H1 (cell line): Measurements from ENCODE around the gene TAF10.

ENCODE experiments used
- CTCF ChIP-seq, 3 experiments: IDR thresholded peaks; 1 replicate in 2 of 3; 2 replicates in 1 of 3; pipeline versions ENCODE4 v1.5.1 to v1.6.1; 2011; ENCODE audit warnings: low read length in 3 of 3, mild to moderate bottlenecking in 3 of 3, inconsistent platforms in 2 of 3, low read depth in 1 of 3, moderate library complexity in 1 of 3; ENCODE audit not compliant: insufficient read depth in 1 of 3; ENCODE audit errors: control extremely low read depth in 1 of 3
- MAX ChIP-seq: IDR thresholded peaks from 2 replicates; pipeline ENCODE4 v1.6.1; 2012; ENCODE audit warnings: inconsistent platforms
- POLR2A ChIP-seq, 2 experiments: IDR thresholded peaks; 1 replicate in 1 of 2; 2 replicates in 1 of 2; pipeline ENCODE4 v1.6.1; 2011; ENCODE audit warnings: low read depth in 2 of 2, low read length in 2 of 2, mild to moderate bottlenecking in 2 of 2; ENCODE audit errors: control extremely low read depth in 1 of 2
- POLR2AphosphoS5 ChIP-seq: IDR thresholded peaks from 2 replicates; pipeline ENCODE4 v1.6.1; 2011; ENCODE audit warnings: low read depth, low read length
- SIN3A ChIP-seq, 2 experiments: IDR thresholded peaks in 1 of 2; conservative IDR thresholded peaks in 1 of 2; 2 replicates each; pipeline ENCODE4 v1.6.1; 2011 to 2012; ENCODE audit warnings: low read length in 2 of 2, improper control_type of control experiment in 1 of 2, low read depth in 1 of 2, mild to moderate bottlenecking in 1 of 2
- SUZ12 ChIP-seq: fragments of 200-600 bp; sonication (generic); IDR thresholded peaks from 2 replicates; pipeline ENCODE4 v1.6.1; 2012; ENCODE audit warnings: mild to moderate bottlenecking, inconsistent platforms, low read length, moderate library complexity, mixed read lengths
- TEAD4 ChIP-seq: IDR thresholded peaks from 2 replicates; pipeline ENCODE4 v1.6.1; 2012; ENCODE audit warnings: low read depth, low read length, inconsistent platforms, mixed read lengths
- ZNF274 ChIP-seq: IDR thresholded peaks from 2 replicates; pipeline ENCODE4 v1.7.0; 2012; ENCODE audit warnings: low read length, borderline replicate concordance; ENCODE audit errors: extremely low read depth

DNA sequence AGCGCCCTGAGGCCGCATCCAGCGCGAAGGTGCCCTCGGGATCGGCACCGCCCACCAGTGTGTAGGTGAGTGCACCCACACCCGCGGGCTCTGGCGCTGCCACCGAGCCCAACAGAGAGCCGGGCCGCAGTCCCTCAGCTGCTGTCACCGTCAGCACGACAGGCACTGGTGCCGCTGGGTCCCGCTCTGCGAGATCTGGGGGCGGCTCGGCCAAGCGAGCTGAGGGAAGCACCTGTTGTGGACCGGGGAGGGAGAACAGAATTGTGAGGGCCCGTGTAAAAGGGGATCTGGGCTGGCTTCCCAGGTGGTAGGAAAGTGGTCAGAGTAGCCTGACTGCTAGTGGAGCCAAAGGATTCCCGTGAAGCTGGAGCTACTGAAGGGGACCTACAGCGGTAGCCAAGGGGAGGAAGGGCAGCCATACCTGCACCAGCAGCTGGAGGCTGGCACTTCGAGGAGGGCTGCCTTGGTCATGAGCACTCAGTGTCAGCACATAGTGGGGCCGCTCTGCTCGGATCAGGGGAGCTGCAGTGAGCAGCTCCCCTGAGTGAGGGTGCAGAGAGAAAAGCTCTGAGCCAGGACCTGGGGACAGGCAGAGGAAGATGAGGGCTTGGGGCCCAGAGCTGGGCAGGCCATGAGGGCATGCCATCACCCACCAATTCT, 18.7 kb upstream of the TAF10 start:
- TF ChIP-seq SIN3A (conservative IDR thresholded peaks at IDR 0.05 in 1 of 2, IDR thresholded peaks at IDR 0.05 in 1 of 2; ENCODE audit: low read depth in 1 of 2, low read length in 2 of 2) (no peak), CTCF (IDR thresholded peaks at IDR 0.05; ENCODE audit: control extremely low read depth in 1 of 3, insufficient read depth in 1 of 3, low read depth in 1 of 3, low read length in 3 of 3) (no peak), POLR2A (IDR thresholded peaks at IDR 0.05; ENCODE audit: control extremely low read depth in 1 of 2, low read depth in 2 of 2, low read length in 2 of 2) (no peak), TEAD4 (no peak), MAX (no peak), SUZ12 (peak; percentile 50), ZNF274 (no peak), POLR2AphosphoS5 (no peak)
